CD4-positive, alpha-beta T cell treated with Interleukin-17A for 4 hours (primary cell): ENCODE measurements around the gene CTH.
"Not testable (repeated sequence)": the region's sequence is repeated elsewhere in the genome, so short reads cannot be mapped to it uniquely, and the experiment has no call there.

Source experiments
- DNase-seq: peaks from one replicate; pipeline ENCODE4 v3.0.0-alpha.2; 2020; ENCODE audit warnings: mixed read lengths

Gene CTH

GRCh38 chr1:70411360-70411844 lies 334 bp downstream of the CTH start:
- DNase-seq, result no peak

GRCh38 chr1:70415882-70416281 lies 4.8 kb downstream of the CTH start:
- DNase-seq, result no peak

- DNase-seq, result not testable (repeated sequence)
Measured at GRCh38 chr1:70418973-70419734, 8.1 kb downstream of the CTH start.

GRCh38 chr1:70420320-70420719 lies 9.3 kb downstream of the CTH start:
- no peak for DNase-seq

GRCh38 chr1:70426154-70427131 lies 15.4 kb downstream of the CTH start:
- no peak for DNase-seq

GRCh38 chr1:70427976-70428375 lies 16.9 kb downstream of the CTH start:
- DNase-seq, result no peak

- DNase-seq, result no peak
Measured at GRCh38 chr1:70429219-70429618, 18.2 kb downstream of the CTH start.

GRCh38 chr1:70429757-70430156 lies 18.7 kb downstream of the CTH start:
- DNase-seq, result no peak

- DNase-seq, result no peak
Measured at GRCh38 chr1:70431317-70431716, 20.2 kb downstream of the CTH start.

GRCh38 chr1:70431874-70432273 lies 20.8 kb downstream of the CTH start:
- no peak for DNase-seq

- no peak for DNase-seq
Measured at GRCh38 chr1:70434253-70434859, 23.3 kb downstream of the CTH start.

- no peak for DNase-seq
Measured at GRCh38 chr1:70436622-70437251, 25.7 kb downstream of the CTH start.

- DNase-seq, result no peak
Measured at GRCh38 chr1:70438529-70438928, 27.5 kb downstream of the CTH start.

- DNase-seq, result no peak
Measured at GRCh38 chr1:70440642-70441391, 29.7 kb downstream of the CTH start.

GRCh38 chr1:70441392-70442035 lies 30.4 kb downstream of the CTH start:
- DNase-seq, result no peak

GRCh38 chr1:70442490-70442889 lies 31.4 kb downstream of the CTH start:
- DNase-seq, result no peak

GRCh38 chr1:70443739-70444138 lies 32.7 kb downstream of the CTH start:
- DNase-seq, result no peak

GRCh38 chr1:70449049-70449448 lies 38.0 kb downstream of the CTH start:
- DNase-seq, result no peak

GRCh38 chr1:70452164-70452939 lies 41.3 kb downstream of the CTH start:
- DNase-seq, result not testable (repeated sequence)

- DNase-seq, result no peak
Measured at GRCh38 chr1:70455291-70455690, 44.2 kb downstream of the CTH start.

- no peak for DNase-seq
Measured at GRCh38 chr1:70458131-70458530, 47.1 kb downstream of the CTH start.
